ENCODE data around the gene ALCAM. TPM values are rescaled to one million over a fixed set of nuclear protein-coding genes. Genes with fewer than 3 reads are reported as not detected.

The ALCAM gene
- polyA plus RNA-seq, 1 of the 3 experiments (the other 2 are of a cell fraction) = 58.3 TPM

DNA sequence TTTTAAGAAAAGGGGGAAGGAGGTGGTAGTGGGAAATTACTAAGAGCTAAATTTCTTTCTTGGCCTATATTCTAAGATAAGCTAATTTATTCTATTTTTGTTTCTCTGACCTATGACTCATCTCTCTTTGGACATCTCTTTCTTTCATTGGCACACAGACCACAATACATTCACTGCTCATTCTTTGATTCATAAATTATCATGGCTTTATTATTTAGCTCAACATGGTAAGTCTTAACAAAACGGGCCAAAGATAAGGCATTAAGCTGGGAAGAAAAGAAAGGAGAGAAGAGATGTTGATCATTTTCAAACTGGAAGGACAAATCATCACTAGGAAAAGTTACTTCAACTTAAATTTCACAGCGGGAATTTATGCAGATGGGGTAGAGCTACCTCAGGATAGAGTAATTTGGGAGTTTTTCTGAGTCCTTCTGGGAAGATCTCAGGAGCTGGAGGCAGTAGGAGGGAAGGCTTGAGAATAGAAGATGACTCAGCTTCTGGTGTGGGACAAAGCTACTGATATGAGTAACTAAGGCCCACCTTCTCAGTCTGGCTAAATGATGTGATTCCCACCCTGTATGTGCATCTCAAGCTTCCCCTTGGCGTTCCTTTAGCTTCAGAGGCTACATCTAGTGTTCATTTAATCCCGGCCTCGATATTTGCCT lies 7.5 kb upstream of the ALCAM start (continued):
- TF ChIP-seq, protein P1, sequence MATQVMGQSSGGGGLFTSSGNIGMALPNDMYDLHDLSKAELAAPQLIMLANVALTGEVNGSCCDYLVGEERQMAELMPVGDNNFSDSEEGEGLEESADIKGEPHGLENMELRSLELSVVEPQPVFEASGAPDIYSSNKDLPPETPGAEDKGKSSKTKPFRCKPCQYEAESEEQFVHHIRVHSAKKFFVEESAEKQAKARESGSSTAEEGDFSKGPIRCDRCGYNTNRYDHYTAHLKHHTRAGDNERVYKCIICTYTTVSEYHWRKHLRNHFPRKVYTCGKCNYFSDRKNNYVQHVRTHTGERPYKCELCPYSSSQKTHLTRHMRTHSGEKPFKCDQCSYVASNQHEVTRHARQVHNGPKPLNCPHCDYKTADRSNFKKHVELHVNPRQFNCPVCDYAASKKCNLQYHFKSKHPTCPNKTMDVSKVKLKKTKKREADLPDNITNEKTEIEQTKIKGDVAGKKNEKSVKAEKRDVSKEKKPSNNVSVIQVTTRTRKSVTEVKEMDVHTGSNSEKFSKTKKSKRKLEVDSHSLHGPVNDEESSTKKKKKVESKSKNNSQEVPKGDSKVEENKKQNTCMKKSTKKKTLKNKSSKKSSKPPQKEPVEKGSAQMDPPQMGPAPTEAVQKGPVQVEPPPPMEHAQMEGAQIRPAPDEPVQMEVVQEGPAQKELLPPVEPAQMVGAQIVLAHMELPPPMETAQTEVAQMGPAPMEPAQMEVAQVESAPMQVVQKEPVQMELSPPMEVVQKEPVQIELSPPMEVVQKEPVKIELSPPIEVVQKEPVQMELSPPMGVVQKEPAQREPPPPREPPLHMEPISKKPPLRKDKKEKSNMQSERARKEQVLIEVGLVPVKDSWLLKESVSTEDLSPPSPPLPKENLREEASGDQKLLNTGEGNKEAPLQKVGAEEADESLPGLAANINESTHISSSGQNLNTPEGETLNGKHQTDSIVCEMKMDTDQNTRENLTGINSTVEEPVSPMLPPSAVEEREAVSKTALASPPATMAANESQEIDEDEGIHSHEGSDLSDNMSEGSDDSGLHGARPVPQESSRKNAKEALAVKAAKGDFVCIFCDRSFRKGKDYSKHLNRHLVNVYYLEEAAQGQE (IDR thresholded peaks at IDR 0.05; ENCODE audit: low read depth, low read length) = no peak
- TF ChIP-seq SMC3 (IDR thresholded peaks at IDR 0.05; ENCODE audit: low read depth, low read length) (no peak), TCF12 (IDR thresholded peaks at IDR 0.05) (peak; percentile 66), YY1 (IDR thresholded peaks at IDR 0.05; ENCODE audit: low read depth) (no peak)
- TF ChIP-seq, protein P2, sequence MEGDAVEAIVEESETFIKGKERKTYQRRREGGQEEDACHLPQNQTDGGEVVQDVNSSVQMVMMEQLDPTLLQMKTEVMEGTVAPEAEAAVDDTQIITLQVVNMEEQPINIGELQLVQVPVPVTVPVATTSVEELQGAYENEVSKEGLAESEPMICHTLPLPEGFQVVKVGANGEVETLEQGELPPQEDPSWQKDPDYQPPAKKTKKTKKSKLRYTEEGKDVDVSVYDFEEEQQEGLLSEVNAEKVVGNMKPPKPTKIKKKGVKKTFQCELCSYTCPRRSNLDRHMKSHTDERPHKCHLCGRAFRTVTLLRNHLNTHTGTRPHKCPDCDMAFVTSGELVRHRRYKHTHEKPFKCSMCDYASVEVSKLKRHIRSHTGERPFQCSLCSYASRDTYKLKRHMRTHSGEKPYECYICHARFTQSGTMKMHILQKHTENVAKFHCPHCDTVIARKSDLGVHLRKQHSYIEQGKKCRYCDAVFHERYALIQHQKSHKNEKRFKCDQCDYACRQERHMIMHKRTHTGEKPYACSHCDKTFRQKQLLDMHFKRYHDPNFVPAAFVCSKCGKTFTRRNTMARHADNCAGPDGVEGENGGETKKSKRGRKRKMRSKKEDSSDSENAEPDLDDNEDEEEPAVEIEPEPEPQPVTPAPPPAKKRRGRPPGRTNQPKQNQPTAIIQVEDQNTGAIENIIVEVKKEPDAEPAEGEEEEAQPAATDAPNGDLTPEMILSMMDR (IDR thresholded peaks at IDR 0.05) = no peak
- TF ChIP-seq, protein P3, sequence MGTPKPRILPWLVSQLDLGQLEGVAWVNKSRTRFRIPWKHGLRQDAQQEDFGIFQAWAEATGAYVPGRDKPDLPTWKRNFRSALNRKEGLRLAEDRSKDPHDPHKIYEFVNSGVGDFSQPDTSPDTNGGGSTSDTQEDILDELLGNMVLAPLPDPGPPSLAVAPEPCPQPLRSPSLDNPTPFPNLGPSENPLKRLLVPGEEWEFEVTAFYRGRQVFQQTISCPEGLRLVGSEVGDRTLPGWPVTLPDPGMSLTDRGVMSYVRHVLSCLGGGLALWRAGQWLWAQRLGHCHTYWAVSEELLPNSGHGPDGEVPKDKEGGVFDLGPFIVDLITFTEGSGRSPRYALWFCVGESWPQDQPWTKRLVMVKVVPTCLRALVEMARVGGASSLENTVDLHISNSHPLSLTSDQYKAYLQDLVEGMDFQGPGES (IDR thresholded peaks at IDR 0.05; ENCODE audit: low read depth, low read length) = no peak

DNA sequence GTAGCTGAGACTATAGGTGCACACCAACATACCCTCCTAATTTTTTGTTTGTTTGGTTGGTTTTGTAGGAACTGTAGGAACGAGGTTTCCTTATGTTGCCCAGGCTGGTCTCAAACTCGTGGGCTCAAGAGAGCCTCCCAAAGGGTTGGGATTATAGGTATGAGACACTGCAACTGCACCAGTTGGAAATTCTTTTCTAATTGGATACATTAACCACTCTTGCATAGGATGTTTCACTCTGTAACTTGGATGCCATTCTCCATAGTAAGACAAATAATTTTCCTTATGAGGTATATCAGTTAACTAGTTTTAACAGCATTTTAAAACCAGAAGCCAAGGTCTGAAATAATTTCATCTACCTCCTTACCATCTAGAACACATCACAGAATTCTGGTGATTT lies 6.7 kb upstream of the ALCAM start:
- H3F3A ChIP-seq (replicated peaks; ENCODE audit: insufficient read depth) = peaks cover 47% of the 10 kb centered on the region
- H3K4me2 ChIP-seq = peak overlapping the region; percentile 47; the same call in 1 of the 2 replicates
- peaks cover 22 to 60% of the 10 kb centered on the region in 2 experiments; a peak in 3 of 4 replicates for H3K4me1 ChIP-seq (ENCODE audit: control insufficient read depth in 1 of 2, insufficient read depth in 2 of 2, low read depth in 1 of 2, low read length in 1 of 2)
- no peak overlapping the region for H3K4me3 ChIP-seq (ENCODE audit: low read depth in 2 of 2, low read length in 1 of 2)
- 82% methylated on average over 2 of the region's 2 CpGs for WGBS (ENCODE audit: low lambda C conversion rate)
- H2AFZ ChIP-seq (ENCODE audit: low read depth) = no peak overlapping the region
- TF ChIP-seq, protein P4, sequence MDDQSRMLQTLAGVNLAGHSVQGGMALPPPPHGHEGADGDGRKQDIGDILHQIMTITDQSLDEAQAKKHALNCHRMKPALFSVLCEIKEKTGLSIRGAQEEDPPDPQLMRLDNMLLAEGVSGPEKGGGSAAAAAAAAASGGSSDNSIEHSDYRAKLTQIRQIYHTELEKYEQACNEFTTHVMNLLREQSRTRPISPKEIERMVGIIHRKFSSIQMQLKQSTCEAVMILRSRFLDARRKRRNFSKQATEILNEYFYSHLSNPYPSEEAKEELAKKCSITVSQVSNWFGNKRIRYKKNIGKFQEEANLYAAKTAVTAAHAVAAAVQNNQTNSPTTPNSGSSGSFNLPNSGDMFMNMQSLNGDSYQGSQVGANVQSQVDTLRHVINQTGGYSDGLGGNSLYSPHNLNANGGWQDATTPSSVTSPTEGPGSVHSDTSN (IDR thresholded peaks at IDR 0.05) = no peak
- TF ChIP-seq TCF12 (IDR thresholded peaks at IDR 0.05) (no peak), JUND (IDR thresholded peaks at IDR 0.05) (no peak), FOSL2 (IDR thresholded peaks at IDR 0.05; ENCODE audit: borderline replicate concordance, low read depth) (no peak), RCOR1 (IDR thresholded peaks at IDR 0.05; ENCODE audit: low read length) (no peak), EZH2phosphoT487 (IDR thresholded peaks at IDR 0.05; ENCODE audit: borderline replicate concordance, low read depth) (no peak), NRF1 (IDR thresholded peaks at IDR 0.05; ENCODE audit: low read depth, low read length) (no peak), SMC3 (IDR thresholded peaks at IDR 0.05; ENCODE audit: low read depth, low read length) (no peak), TAF1 (IDR thresholded peaks at IDR 0.05; ENCODE audit: borderline replicate concordance, low read depth, low read length) (no peak)
- TF ChIP-seq, protein P3 (IDR thresholded peaks at IDR 0.05; ENCODE audit: low read depth, low read length) = no peak
- TF ChIP-seq, protein P5, sequence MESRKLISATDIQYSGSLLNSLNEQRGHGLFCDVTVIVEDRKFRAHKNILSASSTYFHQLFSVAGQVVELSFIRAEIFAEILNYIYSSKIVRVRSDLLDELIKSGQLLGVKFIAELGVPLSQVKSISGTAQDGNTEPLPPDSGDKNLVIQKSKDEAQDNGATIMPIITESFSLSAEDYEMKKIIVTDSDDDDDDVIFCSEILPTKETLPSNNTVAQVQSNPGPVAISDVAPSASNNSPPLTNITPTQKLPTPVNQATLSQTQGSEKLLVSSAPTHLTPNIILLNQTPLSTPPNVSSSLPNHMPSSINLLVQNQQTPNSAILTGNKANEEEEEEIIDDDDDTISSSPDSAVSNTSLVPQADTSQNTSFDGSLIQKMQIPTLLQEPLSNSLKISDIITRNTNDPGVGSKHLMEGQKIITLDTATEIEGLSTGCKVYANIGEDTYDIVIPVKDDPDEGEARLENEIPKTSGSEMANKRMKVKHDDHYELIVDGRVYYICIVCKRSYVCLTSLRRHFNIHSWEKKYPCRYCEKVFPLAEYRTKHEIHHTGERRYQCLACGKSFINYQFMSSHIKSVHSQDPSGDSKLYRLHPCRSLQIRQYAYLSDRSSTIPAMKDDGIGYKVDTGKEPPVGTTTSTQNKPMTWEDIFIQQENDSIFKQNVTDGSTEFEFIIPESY (IDR thresholded peaks at IDR 0.05; ENCODE audit: borderline replicate concordance, low read depth) = no peak
- TF ChIP-seq, protein P6, sequence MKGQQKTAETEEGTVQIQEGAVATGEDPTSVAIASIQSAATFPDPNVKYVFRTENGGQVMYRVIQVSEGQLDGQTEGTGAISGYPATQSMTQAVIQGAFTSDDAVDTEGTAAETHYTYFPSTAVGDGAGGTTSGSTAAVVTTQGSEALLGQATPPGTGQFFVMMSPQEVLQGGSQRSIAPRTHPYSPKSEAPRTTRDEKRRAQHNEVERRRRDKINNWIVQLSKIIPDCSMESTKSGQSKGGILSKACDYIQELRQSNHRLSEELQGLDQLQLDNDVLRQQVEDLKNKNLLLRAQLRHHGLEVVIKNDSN (IDR thresholded peaks at IDR 0.05; ENCODE audit: borderline replicate concordance, low read depth) = no peak
- H3K9me3 ChIP-seq = no peaks in the 10 kb centered on the region
- H3K27me3 ChIP-seq (ENCODE audit: insufficient read depth) = no peaks in the 10 kb centered on the region
- peak overlapping the region in 1 of 2 experiments; percentile 97; a peak in 2 of 4 replicates for H3K27ac ChIP-seq (ENCODE audit: low read depth in 2 of 2, low read length in 1 of 2)
- no peak for DNase-seq
- H3K79me2 ChIP-seq (ENCODE audit: insufficient read depth) = no peaks in the 10 kb centered on the region
- no peaks in the 10 kb centered on the region for H3K36me3 ChIP-seq (replicated peaks in 1 of 2; ENCODE audit: control insufficient read depth in 1 of 2, insufficient read depth in 2 of 2, low read length in 1 of 2)
- POLR2A ChIA-PET = no interaction called here
- H4K20me1 ChIP-seq (ENCODE audit: insufficient read depth) = no peaks in the 10 kb centered on the region
- no peaks in the 10 kb centered on the region for H3K9me2 ChIP-seq
- H3K9ac ChIP-seq = peak overlapping the region; percentile 43; the same call in 1 of the 2 replicates
- CTCF ChIA-PET = interaction anchor here (2.8 kb wide), 1 partner anchor 8 kb away, joined by 7 read pairs; no protein-coding TSS in a partner anchor

Measured in SK-N-SH (cell line).